K562 (cell line): ENCODE results near the gene TDO2. TPM values are rescaled to one million over a fixed set of nuclear protein-coding genes. Genes with fewer than 3 reads are reported as not detected.

Source experiments
- BRCA1 ChIP-seq, 2 experiments: fragments of 450-650 bp in 1 of 2; sonication (generic) in 1 of 2; formaldehyde crosslinking in 1 of 2; IDR thresholded peaks; 2 replicates each; pipeline versions ENCODE4 v1.5.0 to v1.6.1; 2017 to 2020; ENCODE audit warnings: mild to moderate bottlenecking in 1 of 2, missing genetic modification reagents in 1 of 2
- ELF1 ChIP-seq: fragments of 200-800 bp; sonication (Bioruptor generic); IDR thresholded peaks from 2 replicates; pipeline ENCODE4 v1.6.1; 2016; ENCODE audit warnings: missing genetic modification characterization, missing compliant biosample characterization
- ELK3 ChIP-seq: fragments of 450-650 bp; formaldehyde crosslinking; IDR thresholded peaks from 2 replicates; pipeline ENCODE4 v1.4.0; 2020; ENCODE audit warnings: mild to moderate bottlenecking
- FUS ChIP-seq: fragments of 200-400 bp; formaldehyde crosslinking; optimal IDR thresholded peaks from 2 replicates; pipeline ENCODE3; 2017; ENCODE audit warnings: low read depth, low read length
- GABPB1 ChIP-seq: sonication (generic); formaldehyde crosslinking; IDR thresholded peaks from 2 replicates; pipeline ENCODE4 v1.8.0; 2022; ENCODE audit warnings: mild to moderate bottlenecking, missing genetic modification reagents
- HCFC1 ChIP-seq: IDR thresholded peaks from 2 replicates; pipeline ENCODE4 v1.6.1; 2012; ENCODE audit warnings: low read depth, low read length, improper control_type of control experiment
- SAFB2 ChIP-seq: fragments of 200-400 bp; formaldehyde crosslinking; IDR thresholded peaks from 2 replicates; pipeline ENCODE4 v1.6.1; 2018; ENCODE audit warnings: borderline replicate concordance, low read length, low read depth, moderate library complexity; ENCODE audit not compliant: severe bottlenecking
- USF2 ChIP-seq: sonication (generic); formaldehyde crosslinking; IDR thresholded peaks from 2 replicates; pipeline ENCODE4 v1.5.0; 2020; ENCODE audit warnings: missing genetic modification reagents
- ZBTB9 ChIP-seq: fragments of 450-650 bp; formaldehyde crosslinking; IDR thresholded peaks from 2 replicates; pipeline ENCODE4 v1.4.0; 2020; ENCODE audit warnings: mild to moderate bottlenecking, moderate library complexity
- ZNF124 ChIP-seq: sonication (generic); formaldehyde crosslinking; IDR thresholded peaks from 2 replicates; pipeline ENCODE4 v1.8.1; 2022; ENCODE audit warnings: missing genetic modification reagents
- ZNF140 ChIP-seq: fragments of 250-450 bp; sonication (Bioruptor Pico); IDR thresholded peaks from 2 replicates; pipeline ENCODE4 v1.8.0; 2021; ENCODE audit warnings: moderate library complexity, mild to moderate bottlenecking, inconsistent platforms
- ZNF197 ChIP-seq: fragments of 200-800 bp; sonication (Bioruptor generic); IDR thresholded peaks from 2 replicates; pipeline ENCODE4 v1.6.1; 2016; ENCODE audit warnings: low read depth, missing genetic modification characterization, missing compliant biosample characterization
- ZNF354B ChIP-seq: fragments of 250-450 bp; sonication (Bioruptor Pico); IDR thresholded peaks from 2 replicates; pipeline ENCODE4 v1.4.0; 2020
- polyA plus RNA-seq, 8 experiments: library from polyadenylated mRNA; depleted of rRNA in 4 of 8; stranded (reverse) in 5 of 8; unstranded in 3 of 8; fragments of >200 nt; fragmentation: Nextera tagmentation in 2 of 8; fragmentation: Illumina TruSeq in 1 of 8; extraction: Ambion mirVana in 2 of 8; extraction: Trizol in 1 of 8; gene quantifications; 2 replicates each; pipeline versions ENCODE4 v1.2.1 to v1.2.3, GENCODE V29; 2011 to 2014; ENCODE audit warnings: inconsistent platforms in 1 of 8, missing spikeins in 1 of 8
- total RNA-seq, 7 experiments: library from RNA; depleted of rRNA in 6 of 7; stranded (reverse); fragments of >200 nt in 6 of 7; fragmentation: Illumina TruSeq in 2 of 7; extraction: Trizol in 2 of 7; gene quantifications; 2 replicates each; pipeline versions ENCODE4 v1.2.1 to v1.2.3, GENCODE V29; 2011 to 2021; ENCODE audit warnings: low replicate concordance in 1 of 7
- TF ChIP-seq, protein P1 (sequence below), 2 experiments: fragments of 450-650 bp; formaldehyde crosslinking in 1 of 2; IDR thresholded peaks; 2 replicates each; pipeline versions ENCODE4 v1.4.0 to v1.6.1; 2014 to 2020; ENCODE audit warnings: mild to moderate bottlenecking in 2 of 2, borderline replicate concordance in 1 of 2, low read depth in 1 of 2

The TDO2 gene
- total and polyA plus RNA-seq, 9 of the 15 experiments (the other 6 are each of a cell fraction or from before 2014, with no cell fraction given) = 0.09 to 0.65 (median 0.22) TPM; not detected in 2

- no peak for TF ChIP-seq ELK3
- TF ChIP-seq GABPB1 (CRISPR knock-in tag) = peak; percentile 38; the same call in 1 of the 2 replicates
- no peak for TF ChIP-seq USF2 (CRISPR knock-in tag)
- peak; percentile 98 for TF ChIP-seq ZBTB9 (CRISPR knock-in tag)
- TF ChIP-seq ZNF124 (CRISPR knock-in tag) = no peak
- TF ChIP-seq BRCA1 (IDR thresholded peaks at IDR 0.05) = no peak
- no peak for TF ChIP-seq BRCA1 (CRISPR knock-in tag; IDR thresholded peaks at IDR 0.05)
- no peak for TF ChIP-seq FUS
- no peak for TF ChIP-seq SAFB2
- TF ChIP-seq ZNF354B (CRISPR knock-in tag) = no peak
- TF ChIP-seq ZNF140 (CRISPR knock-in tag) = no peak
- TF ChIP-seq, protein P1, sequence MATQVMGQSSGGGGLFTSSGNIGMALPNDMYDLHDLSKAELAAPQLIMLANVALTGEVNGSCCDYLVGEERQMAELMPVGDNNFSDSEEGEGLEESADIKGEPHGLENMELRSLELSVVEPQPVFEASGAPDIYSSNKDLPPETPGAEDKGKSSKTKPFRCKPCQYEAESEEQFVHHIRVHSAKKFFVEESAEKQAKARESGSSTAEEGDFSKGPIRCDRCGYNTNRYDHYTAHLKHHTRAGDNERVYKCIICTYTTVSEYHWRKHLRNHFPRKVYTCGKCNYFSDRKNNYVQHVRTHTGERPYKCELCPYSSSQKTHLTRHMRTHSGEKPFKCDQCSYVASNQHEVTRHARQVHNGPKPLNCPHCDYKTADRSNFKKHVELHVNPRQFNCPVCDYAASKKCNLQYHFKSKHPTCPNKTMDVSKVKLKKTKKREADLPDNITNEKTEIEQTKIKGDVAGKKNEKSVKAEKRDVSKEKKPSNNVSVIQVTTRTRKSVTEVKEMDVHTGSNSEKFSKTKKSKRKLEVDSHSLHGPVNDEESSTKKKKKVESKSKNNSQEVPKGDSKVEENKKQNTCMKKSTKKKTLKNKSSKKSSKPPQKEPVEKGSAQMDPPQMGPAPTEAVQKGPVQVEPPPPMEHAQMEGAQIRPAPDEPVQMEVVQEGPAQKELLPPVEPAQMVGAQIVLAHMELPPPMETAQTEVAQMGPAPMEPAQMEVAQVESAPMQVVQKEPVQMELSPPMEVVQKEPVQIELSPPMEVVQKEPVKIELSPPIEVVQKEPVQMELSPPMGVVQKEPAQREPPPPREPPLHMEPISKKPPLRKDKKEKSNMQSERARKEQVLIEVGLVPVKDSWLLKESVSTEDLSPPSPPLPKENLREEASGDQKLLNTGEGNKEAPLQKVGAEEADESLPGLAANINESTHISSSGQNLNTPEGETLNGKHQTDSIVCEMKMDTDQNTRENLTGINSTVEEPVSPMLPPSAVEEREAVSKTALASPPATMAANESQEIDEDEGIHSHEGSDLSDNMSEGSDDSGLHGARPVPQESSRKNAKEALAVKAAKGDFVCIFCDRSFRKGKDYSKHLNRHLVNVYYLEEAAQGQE (IDR thresholded peaks at IDR 0.05; ENCODE audit: borderline replicate concordance) = no peak
- TF ChIP-seq, protein P1 (CRISPR knock-in tag; IDR thresholded peaks at IDR 0.05; ENCODE audit: low read depth) = no peak
- TF ChIP-seq ELF1 (tag) = peak; percentile 83
- TF ChIP-seq ZNF197 = no peak
- no peak for TF ChIP-seq HCFC1
These were observed 49.9 kb downstream of the TDO2 start, which contains the start of gene CTSO (continued) for GRCh38 chr4:155953151-155954117.
